ENCODE measurements around the gene MRPS27.

The MRPS27 gene

DNA sequence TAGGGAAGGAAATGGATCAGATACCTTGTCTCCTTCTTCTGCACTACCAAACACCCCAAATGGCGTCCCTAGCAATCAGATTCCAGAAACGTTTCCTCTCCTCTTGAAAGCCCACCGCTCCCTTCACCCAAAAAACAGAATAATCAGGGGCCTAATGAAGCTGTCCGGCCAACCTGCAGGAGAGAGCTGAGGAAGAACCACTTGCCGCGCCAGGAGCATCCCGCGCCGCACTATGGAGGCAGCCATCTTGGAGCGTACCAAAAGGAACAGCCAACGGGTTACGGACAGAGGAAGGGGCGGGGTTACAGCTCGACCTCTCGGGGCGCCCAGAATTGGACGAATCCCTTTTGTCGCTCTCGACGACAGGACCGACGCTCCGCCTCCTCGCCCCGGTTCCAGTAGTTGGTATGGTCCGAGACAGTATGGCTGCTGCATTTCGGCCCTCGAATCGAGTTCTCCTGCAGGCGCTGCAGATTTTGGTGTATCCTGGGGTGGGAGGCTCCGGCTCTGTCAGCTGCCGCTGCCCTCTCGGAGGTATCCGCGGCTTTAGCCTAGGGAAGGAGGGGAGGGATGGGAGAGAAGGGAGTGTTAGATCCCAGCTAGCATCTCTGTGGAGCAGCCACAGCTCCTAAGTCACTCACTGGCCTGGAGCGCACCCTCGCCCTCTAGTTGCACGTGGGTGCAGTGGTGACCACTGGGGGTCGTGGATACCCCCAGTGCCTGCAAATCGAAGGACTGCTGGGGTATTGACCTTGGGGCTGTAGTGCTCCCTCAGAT lies at the start of gene MRPS27, which contains the start of gene PTCD2:
Gene MRPS27 (minus strand): TSS at position 265 of the 777 bp plus-strand sequence. CDS start 19 bp downstream, at position 246.
Gene PTCD2 (plus strand): TSS at position 398 of the 777 bp plus-strand sequence. CDS start 10 bp downstream, at position 408.
- H3K27ac ChIP-seq = peak within 1 kb of the TSS; percentile 69
- TF ChIP-seq, protein P1, sequence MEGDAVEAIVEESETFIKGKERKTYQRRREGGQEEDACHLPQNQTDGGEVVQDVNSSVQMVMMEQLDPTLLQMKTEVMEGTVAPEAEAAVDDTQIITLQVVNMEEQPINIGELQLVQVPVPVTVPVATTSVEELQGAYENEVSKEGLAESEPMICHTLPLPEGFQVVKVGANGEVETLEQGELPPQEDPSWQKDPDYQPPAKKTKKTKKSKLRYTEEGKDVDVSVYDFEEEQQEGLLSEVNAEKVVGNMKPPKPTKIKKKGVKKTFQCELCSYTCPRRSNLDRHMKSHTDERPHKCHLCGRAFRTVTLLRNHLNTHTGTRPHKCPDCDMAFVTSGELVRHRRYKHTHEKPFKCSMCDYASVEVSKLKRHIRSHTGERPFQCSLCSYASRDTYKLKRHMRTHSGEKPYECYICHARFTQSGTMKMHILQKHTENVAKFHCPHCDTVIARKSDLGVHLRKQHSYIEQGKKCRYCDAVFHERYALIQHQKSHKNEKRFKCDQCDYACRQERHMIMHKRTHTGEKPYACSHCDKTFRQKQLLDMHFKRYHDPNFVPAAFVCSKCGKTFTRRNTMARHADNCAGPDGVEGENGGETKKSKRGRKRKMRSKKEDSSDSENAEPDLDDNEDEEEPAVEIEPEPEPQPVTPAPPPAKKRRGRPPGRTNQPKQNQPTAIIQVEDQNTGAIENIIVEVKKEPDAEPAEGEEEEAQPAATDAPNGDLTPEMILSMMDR (conservative IDR thresholded peaks at IDR 0.05) = no peak; the same call in 1 of the 2 replicates

DNA sequence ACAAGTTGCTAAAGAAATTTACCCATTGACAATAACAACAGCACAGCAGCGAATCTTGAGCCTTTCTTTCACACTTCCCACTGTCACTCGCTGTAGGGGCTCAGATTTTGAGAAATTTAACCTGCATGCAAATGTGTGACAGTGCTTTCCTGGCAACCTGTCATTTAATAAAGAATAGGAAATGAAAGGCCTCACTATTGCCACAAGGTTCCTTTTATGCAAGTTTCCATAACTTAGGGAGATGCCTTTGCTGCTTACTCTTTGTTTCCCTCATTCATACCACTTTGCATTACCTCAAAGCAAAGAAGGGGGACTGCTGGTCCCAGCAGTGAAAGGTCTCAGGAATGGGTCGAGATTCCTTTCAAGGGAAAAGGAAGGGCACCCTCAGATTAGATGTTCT lies 49.7 kb upstream of the MRPS27 start:
- TF ChIP-seq, protein P1 (conservative IDR thresholded peaks at IDR 0.05) = no peak

DNA sequence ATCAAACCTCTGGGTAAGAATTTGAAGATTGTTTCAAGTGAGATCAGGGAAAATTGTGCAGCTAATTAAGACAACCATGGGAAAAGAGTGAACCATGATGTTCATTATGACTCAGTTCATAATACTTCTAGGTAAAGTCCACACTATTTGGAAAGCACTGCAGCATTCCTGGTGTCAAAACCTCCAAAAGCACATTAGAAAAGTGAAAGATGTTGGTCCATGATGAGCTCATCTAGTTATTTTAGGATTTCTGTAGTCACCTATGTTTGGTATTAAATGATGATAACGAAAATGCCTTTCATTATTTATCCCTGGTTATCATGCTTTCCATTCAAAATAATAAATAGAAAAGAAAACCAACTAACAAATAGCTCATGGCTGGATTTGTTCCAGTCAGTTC lies 49.3 kb upstream of the MRPS27 start:
- TF ChIP-seq, protein P1 (conservative IDR thresholded peaks at IDR 0.05) = no peak
- no peak overlapping the region for H3K27ac ChIP-seq

More for the DNA sequence above, 49.7 kb upstream of the MRPS27 start:
- no peak overlapping the region for H3K27ac ChIP-seq

GRCh38 chr5:72368271-72368670 lies 48.2 kb upstream of the MRPS27 start:
- H3K27ac ChIP-seq = no peak overlapping the region
- TF ChIP-seq, protein P1 (conservative IDR thresholded peaks at IDR 0.05) = no peak

DNA sequence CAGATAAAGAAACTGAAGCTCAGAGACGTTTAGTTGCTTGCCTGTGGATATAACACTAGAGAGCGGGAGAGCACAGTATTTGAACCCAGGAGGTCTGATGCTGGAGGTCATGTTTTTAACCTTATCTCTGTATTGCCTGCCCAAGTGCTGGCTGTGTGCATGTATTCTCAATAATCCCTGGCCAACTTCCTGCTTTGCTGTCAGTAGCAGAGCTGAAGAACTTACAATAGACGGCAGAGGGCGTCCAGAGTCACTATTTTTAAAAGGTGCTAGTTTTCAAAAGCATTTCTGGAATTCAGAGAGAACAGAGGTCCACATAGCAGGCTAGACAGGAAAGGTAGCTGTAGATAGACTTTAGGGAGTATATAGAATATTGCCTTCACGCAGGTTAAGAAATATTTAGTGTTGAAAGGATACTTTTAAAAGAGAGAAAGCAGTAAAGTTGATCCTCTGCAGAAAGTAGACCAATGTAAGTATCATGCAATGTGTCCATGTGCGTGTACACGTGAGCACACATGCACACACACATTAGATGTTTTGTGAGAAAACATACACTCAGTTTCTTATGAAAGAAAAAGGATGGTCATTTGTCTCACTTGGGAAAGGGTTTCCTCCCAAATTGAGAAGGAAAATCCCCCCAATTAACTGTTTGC lies 46.4 kb upstream of the MRPS27 start:
- TF ChIP-seq, protein P1 (conservative IDR thresholded peaks at IDR 0.05) = peak; percentile 76
- H3K27ac ChIP-seq = no peak overlapping the region

DNA sequence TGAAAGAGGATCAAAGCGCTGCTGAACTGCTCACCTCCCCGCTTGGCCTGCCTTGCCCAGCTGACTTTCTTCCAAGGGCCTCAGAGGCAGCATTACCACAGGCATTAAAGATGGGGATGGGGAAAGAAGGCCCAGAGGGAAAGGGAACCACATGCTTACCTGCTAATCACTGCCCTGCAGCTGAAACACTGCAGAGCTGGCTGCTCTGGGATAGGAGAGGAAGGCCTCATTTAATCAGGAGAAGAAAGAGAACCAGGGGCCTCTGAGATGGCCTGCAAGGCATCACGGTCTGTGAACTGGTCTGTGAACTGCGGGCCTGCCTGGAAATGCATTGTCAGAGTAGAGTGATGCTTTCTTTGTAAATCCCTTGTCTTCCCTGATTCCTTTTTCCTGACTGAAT lies 44.9 kb upstream of the MRPS27 start:
- TF ChIP-seq, protein P1 (conservative IDR thresholded peaks at IDR 0.05) = no peak

DNA sequence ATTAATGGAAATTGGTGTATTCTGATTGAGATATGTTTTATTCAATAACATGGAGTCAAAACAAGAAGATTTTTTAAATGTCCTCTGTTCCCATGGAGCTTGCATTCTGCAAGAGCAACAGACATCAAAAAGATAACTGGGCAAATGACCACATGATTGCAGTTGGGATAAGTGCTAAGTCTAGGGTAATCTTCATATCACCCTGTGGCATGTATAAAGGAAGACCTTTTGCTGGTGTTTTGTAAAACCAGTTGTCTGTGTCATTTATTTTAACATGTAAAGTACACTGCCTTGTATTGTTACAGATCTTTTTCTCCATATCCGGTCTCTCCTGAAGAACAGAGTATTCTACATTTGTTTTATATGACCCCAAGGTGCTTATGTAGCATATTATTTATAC lies 44.1 kb upstream of the MRPS27 start:
- H3K27ac ChIP-seq = no peak overlapping the region
- TF ChIP-seq, protein P1 (conservative IDR thresholded peaks at IDR 0.05) = no peak

More for the DNA sequence above, 44.9 kb upstream of the MRPS27 start:
- H3K27ac ChIP-seq = no peak overlapping the region

Data from VCaP (cell line).